Anterior cingulate cortex (tissue), 58 donors: ENCODE measurements around the gene TENM4.
A peak's percentile ranks its signal among the peaks of the same experiment; 100 is the strongest.

Experiments used
- DNase-seq, 58 donors: peaks; one replicate each; lab custom pipeline; 2025; lab: John Stamatoyannopoulos, UW

The TENM4 gene

GRCh38 chr11:79100093-79100910, 340.5 kb downstream of the TENM4 start:
- peak in 4 of 58 donors; percentile 15 to 38 (median 18) for DNase-seq

GRCh38 chr11:79098146-79098545, 342.7 kb downstream of the TENM4 start:
- DNase-seq = no peak

- no peak for DNase-seq
These were observed 343.5 kb downstream of the TENM4 start for GRCh38 chr11:79097246-79097875.

GRCh38 chr11:79095424-79095823, 345.4 kb downstream of the TENM4 start:
- DNase-seq = no peak

- DNase-seq = no peak
These were observed 346.2 kb downstream of the TENM4 start for GRCh38 chr11:79094616-79095015.

- peak in 1 of 58 donors; percentile 24 for DNase-seq
These were observed 348.0 kb downstream of the TENM4 start for GRCh38 chr11:79092791-79093353.

- DNase-seq = no peak
These were observed 350.6 kb downstream of the TENM4 start for GRCh38 chr11:79090191-79090705.

- DNase-seq = no peak
These were observed 351.2 kb downstream of the TENM4 start for GRCh38 chr11:79089601-79090000.

- no peak for DNase-seq
These were observed 351.9 kb downstream of the TENM4 start for GRCh38 chr11:79088967-79089366.

GRCh38 chr11:79087961-79088318, 352.9 kb downstream of the TENM4 start:
- no peak for DNase-seq

- no peak for DNase-seq
These were observed 353.4 kb downstream of the TENM4 start for GRCh38 chr11:79087238-79087960.

GRCh38 chr11:79086056-79086455, 354.8 kb downstream of the TENM4 start:
- DNase-seq = no peak

GRCh38 chr11:79084382-79084781, 356.4 kb downstream of the TENM4 start:
- DNase-seq = no peak

GRCh38 chr11:79083352-79083751, 357.5 kb downstream of the TENM4 start:
- DNase-seq = no peak

GRCh38 chr11:79082907-79083306, 357.9 kb downstream of the TENM4 start:
- no peak for DNase-seq

GRCh38 chr11:79082280-79082679, 358.6 kb downstream of the TENM4 start:
- DNase-seq = no peak

- peak in 41 of 58 donors; percentile 12 to 87 (median 49) for DNase-seq
These were observed 359.3 kb downstream of the TENM4 start for GRCh38 chr11:79081471-79082031.

- DNase-seq = no peak
These were observed 360.3 kb downstream of the TENM4 start for GRCh38 chr11:79080551-79080950.

GRCh38 chr11:79078999-79079398, 361.8 kb downstream of the TENM4 start:
- peak in 1 of 58 donors; percentile 19 for DNase-seq

GRCh38 chr11:79078456-79078855, 362.4 kb downstream of the TENM4 start:
- no peak for DNase-seq
